Mesendoderm (in vitro differentiated cells): ENCODE results near the gene DNER.
"Not testable (repeated sequence)": the region's sequence is repeated elsewhere in the genome, so short reads cannot be mapped to it uniquely, and the experiment has no call there.

Source experiments
- DNase-seq: peaks from one replicate; pipeline ENCODE4 v3.0.0; 2013
- H2AK5ac ChIP-seq: 2 replicates; pipeline ENCODE4 v1.6.1; 2013; ENCODE audit warnings: low read length, inconsistent platforms
- H2BK120ac ChIP-seq: 2 replicates; pipeline ENCODE4 v1.6.1; 2013; ENCODE audit warnings: low read depth, mild to moderate bottlenecking, low read length, moderate library complexity, mixed read lengths
- H2BK15ac ChIP-seq: replicated peaks from 2 replicates; pipeline ENCODE4 v1.6.1; 2013; ENCODE audit warnings: low read depth, mild to moderate bottlenecking, moderate library complexity
- H2BK5ac ChIP-seq: 2 replicates; pipeline ENCODE4 v1.6.1; 2013; ENCODE audit warnings: low read length, inconsistent platforms
- H3K18ac ChIP-seq: 2 replicates; pipeline ENCODE4 v1.6.1; 2013; ENCODE audit warnings: mild to moderate bottlenecking, low read length, mixed read lengths
- H3K23ac ChIP-seq: one replicate; pipeline ENCODE4 v1.6.1; 2013; ENCODE audit warnings: low read length
- H3K27ac ChIP-seq: 2 replicates; pipeline ENCODE4 v1.5.1; 2013; ENCODE audit warnings: low read depth, mild to moderate bottlenecking, inconsistent platforms, low read length, moderate library complexity
- H3K27me3 ChIP-seq: 2 replicates; pipeline ENCODE4 v1.6.1; 2013; ENCODE audit warnings: low read length, control low read depth, mild to moderate bottlenecking, inconsistent platforms; ENCODE audit not compliant: insufficient read depth, poor library complexity
- H3K36me3 ChIP-seq: 2 replicates; pipeline ENCODE4 v1.6.1; 2013; ENCODE audit warnings: low read length, inconsistent platforms; ENCODE audit not compliant: control insufficient read depth, insufficient read depth
- H3K4ac ChIP-seq: one replicate; pipeline ENCODE4 v1.6.1; 2013; ENCODE audit warnings: low read depth, mild to moderate bottlenecking, low read length, moderate library complexity
- H3K4me1 ChIP-seq: 2 replicates; pipeline ENCODE4 v1.6.1; 2013; ENCODE audit warnings: low read depth, low read length, inconsistent platforms; ENCODE audit not compliant: control insufficient read depth
- H3K4me2 ChIP-seq: 2 replicates; pipeline ENCODE4 v1.6.1; 2013; ENCODE audit warnings: low read length
- H3K4me3 ChIP-seq: 2 replicates; pipeline ENCODE4 v1.5.1; 2013; ENCODE audit warnings: mild to moderate bottlenecking, low read length
- H3K56ac ChIP-seq: one replicate; pipeline ENCODE4 v1.6.1; 2013; ENCODE audit warnings: low read length
- H3K79me1 ChIP-seq: 2 replicates; pipeline ENCODE4 v1.6.1; 2013; ENCODE audit warnings: low read length, inconsistent platforms
- H3K79me2 ChIP-seq: 2 replicates; pipeline ENCODE4 v1.6.1; 2013; ENCODE audit warnings: mild to moderate bottlenecking, low read length; ENCODE audit not compliant: control insufficient read depth, insufficient read depth
- H3K9ac ChIP-seq: 2 replicates; pipeline ENCODE4 v1.6.1; 2013; ENCODE audit warnings: low read length, inconsistent platforms
- H4K5ac ChIP-seq: one replicate; pipeline ENCODE4 v1.6.1; 2013; ENCODE audit warnings: low read length
- H4K8ac ChIP-seq: one replicate; pipeline ENCODE4 v1.6.1; 2013; ENCODE audit warnings: low read depth, mild to moderate bottlenecking, control low read depth, low read length, moderate library complexity
- WGBS: extraction: QIAGEN DNeasy Blood & Tissue Kit; methylation state at CpG from one replicate; pipeline ENCODE4 v1.1.7; 2013; ENCODE audit warnings: low lambda C conversion rate, missing lambda C conversion rate; ENCODE audit not compliant: insufficient coverage; ENCODE audit errors: extremely low coverage; 5-methylcytosine and 5-hydroxymethylcytosine counted together

Gene DNER

DNA sequence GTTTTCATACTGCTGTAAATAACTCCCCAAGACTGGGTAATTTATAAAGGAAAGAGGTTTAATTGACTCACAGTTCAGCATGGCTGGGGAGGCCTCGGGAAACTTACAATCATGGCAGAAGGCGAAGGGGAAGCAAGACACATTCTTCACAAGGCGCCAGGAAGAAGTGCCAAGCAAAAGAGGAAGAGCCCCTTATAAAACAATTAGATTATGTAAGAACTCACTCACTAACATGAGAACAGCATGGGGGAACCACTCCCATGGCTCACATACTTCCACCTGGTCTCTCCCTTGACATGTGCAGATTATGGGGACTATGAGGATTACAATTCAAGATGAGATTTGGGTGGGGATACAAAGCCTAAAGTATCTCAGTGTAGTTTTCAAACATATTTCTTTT, 8.8 kb upstream of the DNER start:
- not testable (repeated sequence) for H3K36me3 ChIP-seq, H3K27me3 ChIP-seq, H2BK5ac ChIP-seq, H3K79me1 ChIP-seq, H3K56ac ChIP-seq, H2AK5ac ChIP-seq, H3K79me2 ChIP-seq, H3K4me3 ChIP-seq, H3K23ac ChIP-seq, H3K18ac ChIP-seq, H4K8ac ChIP-seq, H2BK15ac ChIP-seq, H4K5ac ChIP-seq, H3K4ac ChIP-seq, H3K4me1 ChIP-seq, H3K4me2 ChIP-seq, DNase-seq, H2BK120ac ChIP-seq, H3K9ac ChIP-seq, H3K27ac ChIP-seq
- WGBS: no CpG with 5 or more reads among the region's 3 CpGs

DNA sequence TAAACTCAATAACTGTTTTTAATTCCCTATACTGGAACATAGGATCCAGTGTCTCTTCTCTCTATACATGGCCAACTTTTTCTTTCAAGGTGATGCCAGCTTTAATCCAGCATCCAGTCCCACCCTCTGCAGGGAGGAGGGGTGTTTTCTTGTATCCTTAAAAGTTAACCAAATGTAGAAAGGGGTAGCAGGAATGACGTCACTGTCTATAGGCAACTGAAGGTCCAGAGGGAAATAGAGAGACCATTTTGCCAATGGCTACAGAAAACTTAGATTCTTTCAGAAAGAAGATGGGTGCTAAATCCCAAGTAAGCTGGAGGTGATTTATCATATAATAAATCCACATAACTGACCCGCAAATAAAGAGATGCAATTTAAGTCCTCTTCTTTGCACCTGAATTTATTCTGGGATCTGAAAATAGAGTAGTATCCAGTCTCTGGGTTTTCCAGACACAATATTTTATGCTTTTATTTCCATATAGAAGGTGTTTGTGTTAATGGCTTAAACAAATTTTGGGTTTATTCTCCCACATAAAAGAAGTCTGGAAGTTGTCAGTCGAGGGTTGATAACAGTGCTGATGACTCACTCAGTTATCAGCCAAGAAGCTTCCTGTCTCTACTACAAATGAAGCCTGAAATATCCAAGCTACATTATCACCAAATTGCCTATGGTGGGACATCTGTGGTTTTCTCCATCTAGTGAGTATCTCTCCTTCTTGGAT, 5.7 kb upstream of the DNER start:
- Histone ChIP-seq H3K23ac (no peak overlapping the region), H2BK120ac (no peak overlapping the region), H3K79me2 (no peaks in the 10 kb centered on the region), H3K4ac (no peak overlapping the region), H3K36me3 (no peaks in the 10 kb centered on the region), H2AK5ac (no peak overlapping the region), H3K18ac (no peak overlapping the region), H2BK15ac (no peak overlapping the region), H3K4me1 (no peaks in the 10 kb centered on the region), H3K56ac (no peak overlapping the region), H3K4me2 (no peak overlapping the region), H3K4me3 (no peak overlapping the region), H4K8ac (no peak overlapping the region), H4K5ac (no peak overlapping the region), H2BK5ac (no peak overlapping the region), H3K9ac (no peak overlapping the region), H3K79me1 (no peaks in the 10 kb centered on the region), H3K27me3 (no peaks in the 10 kb centered on the region), H3K27ac (no peak overlapping the region)
- DNase-seq: peak; percentile 48
- WGBS: no CpG with 5 or more reads among the region's 3 CpGs

GRCh38 chr2:229718057-229718456, 3.7 kb upstream of the DNER start:
- Histone ChIP-seq H3K4ac (no peak overlapping the region), H3K23ac (no peak overlapping the region), H3K56ac (no peak overlapping the region), H3K4me2 (no peak overlapping the region), H2BK5ac (no peak overlapping the region), H3K36me3 (no peaks in the 10 kb centered on the region), H3K27ac (no peak overlapping the region), H3K18ac (no peak overlapping the region), H2BK120ac (no peak overlapping the region), H4K5ac (no peak overlapping the region), H3K79me2 (no peaks in the 10 kb centered on the region), H3K27me3 (peaks cover 3% of the 10 kb centered on the region), H3K4me3 (no peak overlapping the region), H2AK5ac (no peak overlapping the region), H3K79me1 (no peaks in the 10 kb centered on the region), H4K8ac (no peak overlapping the region), H3K9ac (no peak overlapping the region), H2BK15ac (no peak overlapping the region), H3K4me1 (no peaks in the 10 kb centered on the region)
- DNase-seq: no peak
- WGBS: no CpG with 5 or more reads among the region's 2 CpGs

GRCh38 chr2:229715895-229716507, 1.6 kb upstream of the DNER start:
- Histone ChIP-seq H2BK15ac (no peak overlapping the region), H2BK120ac (no peak overlapping the region), H3K18ac (no peak overlapping the region), H3K4me2 (no peak overlapping the region), H3K36me3 (no peaks in the 10 kb centered on the region), H2BK5ac (no peak overlapping the region), H3K27ac (no peak overlapping the region), H3K4me1 (no peaks in the 10 kb centered on the region), H3K23ac (no peak overlapping the region), H3K56ac (no peak overlapping the region), H3K9ac (no peak overlapping the region), H3K4ac (no peak overlapping the region), H4K8ac (no peak overlapping the region), H2AK5ac (no peak overlapping the region), H3K79me2 (no peaks in the 10 kb centered on the region), H3K27me3 (peaks cover 6% of the 10 kb centered on the region), H3K4me3 (no peak overlapping the region), H4K5ac (no peak overlapping the region), H3K79me1 (no peaks in the 10 kb centered on the region)
- WGBS: no CpG with 5 or more reads among the region's 4 CpGs
- peak; percentile 62 for DNase-seq

DNA sequence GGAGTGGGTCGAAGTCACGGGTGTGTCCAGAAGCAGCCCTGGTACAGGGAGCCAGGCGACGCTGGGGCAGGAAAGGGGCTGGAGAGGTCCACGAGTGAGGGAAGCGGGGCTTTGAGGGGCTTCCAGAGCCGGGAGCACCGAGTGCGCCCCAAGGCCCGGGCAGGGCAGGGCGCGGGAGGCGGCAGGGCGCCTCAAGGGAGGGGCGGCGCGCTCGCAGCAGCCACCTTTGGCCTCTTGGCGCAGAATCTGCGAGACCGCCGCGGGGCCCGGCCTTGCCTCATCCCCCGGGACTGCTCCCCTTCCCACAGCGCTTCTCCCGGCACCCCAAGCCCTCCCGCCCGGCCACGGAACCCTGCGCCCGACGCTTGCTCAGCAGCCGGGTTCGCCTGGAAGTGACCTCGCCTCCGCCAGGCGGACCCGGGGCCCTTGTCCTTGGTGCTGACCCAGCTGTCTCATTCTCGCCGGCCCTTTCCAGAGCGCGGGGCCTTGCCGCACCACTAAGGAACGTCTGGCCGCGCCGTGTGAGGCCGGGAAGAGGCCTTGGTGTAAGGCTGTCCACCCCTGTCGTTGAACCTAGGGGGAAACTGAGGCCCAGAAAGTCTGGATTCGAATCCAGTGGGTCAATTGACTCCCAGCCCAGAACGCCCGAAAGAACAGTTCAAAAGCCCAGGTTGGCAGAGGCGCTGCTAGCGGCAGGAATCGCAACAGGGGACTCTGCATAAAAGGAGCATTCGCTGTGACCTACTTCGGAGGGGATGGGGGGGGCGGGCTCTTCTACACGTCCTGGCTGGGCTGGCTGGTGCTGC, 584 bp upstream of the DNER start:
- no peak overlapping the region for H3K23ac ChIP-seq
- no peak overlapping the region for H2AK5ac ChIP-seq
- H3K27ac ChIP-seq: no peak overlapping the region
- WGBS: no CpG with 5 or more reads among the region's 60 CpGs
- H3K4ac ChIP-seq: no peak overlapping the region
- peak overlapping the region; percentile 77 for H3K4me2 ChIP-seq
- H4K8ac ChIP-seq: no peak overlapping the region
- H2BK5ac ChIP-seq: no peak overlapping the region
- H3K4me1 ChIP-seq: no peaks in the 10 kb centered on the region
- H3K79me2 ChIP-seq: no peaks in the 10 kb centered on the region
- no peak overlapping the region for H3K56ac ChIP-seq
- no peaks in the 10 kb centered on the region for H3K36me3 ChIP-seq
- H3K27me3 ChIP-seq: peaks cover 6% of the 10 kb centered on the region
- no peak overlapping the region for H3K4me3 ChIP-seq
- no peak overlapping the region for H4K5ac ChIP-seq
- H2BK15ac ChIP-seq: no peak overlapping the region
- H3K79me1 ChIP-seq: no peaks in the 10 kb centered on the region
- peak; percentile 89 for DNase-seq
- H3K9ac ChIP-seq: no peak overlapping the region
- no peak overlapping the region for H3K18ac ChIP-seq
- H2BK120ac ChIP-seq: no peak overlapping the region
